Adrenal gland (tissue), 5 donors: ENCODE data around the gene CXCL11.

ENCODE experiments used
- CTCF ChIP-seq, 6 experiments: fragments of 450-650 bp in 4 of 6; fragments of 200-600 bp in 2 of 6; sonication (generic) in 1 of 6; IDR thresholded peaks; 1 replicate in 5 of 6; 2 replicates in 1 of 6; pipeline versions ENCODE4 v1.5.1 to v1.8.0; 2016 to 2021; ENCODE audit warnings: antibody characterized with exemption in 6 of 6, mild to moderate bottlenecking in 2 of 6, moderate library complexity in 1 of 6
- POLR2A ChIP-seq, 2 donors: fragments of 450-650 bp; IDR thresholded peaks; one replicate each; pipeline ENCODE4 v1.6.1; 2017; ENCODE audit warnings: antibody characterized with exemption in 2 of 2, mild to moderate bottlenecking in 2 of 2, moderate library complexity in 1 of 2
- donor health status: DM: no; HTN: no; CAD: no.

GRCh38 chr4:76060506-76060905 is 24.6 kb upstream of the CXCL11 start:
- TF ChIP-seq CTCF (IDR thresholded peaks at IDR 0.05) (no peak), POLR2A (IDR thresholded peaks at IDR 0.05) (no peak)
